WTC11 (cell line): ENCODE measurements around the gene DNASE1L3. TPM values are rescaled to one million over a fixed set of nuclear protein-coding genes. Genes with fewer than 3 reads are reported as not detected.

Experiments used
- ATAC-seq: fragments of 200-7000 bp; cut with Tn5 transposase; 2 replicates; pipeline ENCODE4 v1.10.0; 2021; ENCODE audit warnings: mild to moderate bottlenecking, moderate library complexity
- CTCF ChIA-PET: fragments of 300-600 bp; sonication (Branson Sonifier 250); formaldehyde crosslinking; loops from one replicate; lab custom pipeline; 2021; ENCODE audit warnings: antibody characterized with exemption; lab: Charles Lee
- POLR2A ChIA-PET: fragments of 350-600 bp; sonication (Branson Sonifier 250); formaldehyde crosslinking; loops from one replicate; lab custom pipeline; 2021; ENCODE audit warnings: antibody characterized with exemption; lab: Charles Lee
- DNase-seq: peaks from one replicate; pipeline ENCODE4 v3.0.0; 2021; ENCODE audit warnings: low spot score
- H3K27ac Mint-ChIP-seq: 2 replicates; pipeline ENCODE4 v1.8.0; 2021; ENCODE audit warnings: mixed read lengths
- H3K27me3 Mint-ChIP-seq: 2 replicates; pipeline ENCODE4 v1.8.0; 2021; ENCODE audit warnings: low read depth, mild to moderate bottlenecking, moderate library complexity, mixed read lengths
- H3K36me3 Mint-ChIP-seq: 2 replicates; pipeline ENCODE4 v1.8.0; 2021; ENCODE audit warnings: mixed read lengths
- H3K4me1 Mint-ChIP-seq: 2 replicates; pipeline ENCODE4 v1.8.0; 2022; ENCODE audit warnings: mixed read lengths
- H3K4me3 Mint-ChIP-seq: 2 replicates; pipeline ENCODE4 v1.8.0; 2021; ENCODE audit warnings: mild to moderate bottlenecking, moderate library complexity, mixed read lengths
- H3K9me3 Mint-ChIP-seq: 2 replicates; pipeline ENCODE4 v1.8.0; 2021; ENCODE audit warnings: mixed read lengths
- ATF3 ChIP-seq: sonication (generic); formaldehyde crosslinking; conservative IDR thresholded peaks from 2 replicates; pipeline ENCODE4 v1.8.1; 2022; ENCODE audit warnings: mild to moderate bottlenecking, missing genetic modification reagents
- ATF6 ChIP-seq: sonication (generic); formaldehyde crosslinking; IDR thresholded peaks from 2 replicates; pipeline ENCODE4 v1.8.1; 2023; ENCODE audit warnings: mild to moderate bottlenecking, missing genetic modification reagents
- CREM ChIP-seq: sonication (generic); formaldehyde crosslinking; IDR thresholded peaks from 2 replicates; pipeline ENCODE4 v1.8.1; 2022; ENCODE audit warnings: mild to moderate bottlenecking, missing genetic modification reagents, moderate library complexity
- CTCF ChIP-seq: fragments of 200-600 bp; IDR thresholded peaks from 2 replicates; pipeline ENCODE4 v1.8.0; 2022; ENCODE audit warnings: antibody characterized with exemption
- E2F4 ChIP-seq: sonication (generic); formaldehyde crosslinking; IDR thresholded peaks from 2 replicates; pipeline ENCODE4 v1.8.1; 2022; ENCODE audit warnings: low read depth, mild to moderate bottlenecking, moderate library complexity, missing genetic modification reagents, borderline replicate concordance
- EMX1 ChIP-seq: fragments of 250-450 bp; sonication (Bioruptor Pico); IDR thresholded peaks from 2 replicates; pipeline ENCODE4 v1.8.0; 2021; ENCODE audit warnings: mild to moderate bottlenecking
- FOXK1 ChIP-seq: sonication (generic); formaldehyde crosslinking; IDR thresholded peaks from 2 replicates; pipeline ENCODE4 v1.8.0; 2022; ENCODE audit warnings: mild to moderate bottlenecking, moderate library complexity, missing genetic modification reagents
- FOXP4 ChIP-seq: sonication (generic); formaldehyde crosslinking; IDR thresholded peaks from 2 replicates; pipeline ENCODE4 v1.8.0; 2022; ENCODE audit warnings: mild to moderate bottlenecking, missing genetic modification reagents
- IRF1 ChIP-seq: sonication (generic); formaldehyde crosslinking; IDR thresholded peaks from 2 replicates; pipeline ENCODE4 v1.8.0; 2023; ENCODE audit warnings: missing genetic modification reagents
- JUN ChIP-seq: sonication (generic); formaldehyde crosslinking; IDR thresholded peaks from 2 replicates; pipeline ENCODE4 v1.8.0; 2023; ENCODE audit warnings: mild to moderate bottlenecking, missing genetic modification reagents
- KAT7 ChIP-seq: sonication (generic); formaldehyde crosslinking; IDR thresholded peaks from 2 replicates; pipeline ENCODE4 v1.8.1; 2023; ENCODE audit warnings: missing genetic modification reagents, mild to moderate bottlenecking, borderline replicate concordance
- NFATC4 ChIP-seq: fragments of 250-450 bp; sonication (Bioruptor Pico); IDR thresholded peaks from 2 replicates; pipeline ENCODE4 v1.9.0; 2021; ENCODE audit warnings: mild to moderate bottlenecking
- PRRX2 ChIP-seq: fragments of 250-450 bp; sonication (Bioruptor Pico); IDR thresholded peaks from 2 replicates; pipeline ENCODE4 v1.8.0; 2021; ENCODE audit warnings: mild to moderate bottlenecking
- SOX15 ChIP-seq: fragments of 250-450 bp; sonication (Bioruptor Pico); IDR thresholded peaks from 2 replicates; pipeline ENCODE4 v1.9.0; 2021; ENCODE audit warnings: mild to moderate bottlenecking
- ZNF121 ChIP-seq: sonication (generic); formaldehyde crosslinking; IDR thresholded peaks from 2 replicates; pipeline ENCODE4 v1.8.0; 2023; ENCODE audit warnings: missing genetic modification reagents
- ZNF281 ChIP-seq: sonication (generic); formaldehyde crosslinking; IDR thresholded peaks from 2 replicates; pipeline ENCODE4 v1.8.0; 2023; ENCODE audit warnings: mild to moderate bottlenecking, missing genetic modification reagents
- ZNF396 ChIP-seq: fragments of 250-450 bp; sonication (Bioruptor Pico); IDR thresholded peaks from 2 replicates; pipeline ENCODE4 v1.8.0; 2021; ENCODE audit warnings: mild to moderate bottlenecking, moderate library complexity, borderline replicate concordance
- ZNF425 ChIP-seq: fragments of 250-450 bp; sonication (Bioruptor Pico); conservative IDR thresholded peaks from 2 replicates; pipeline ENCODE4 v1.9.0; 2021; ENCODE audit warnings: mild to moderate bottlenecking
- total RNA-seq: library from RNA; stranded (reverse); gene quantifications from 3 replicates; pipeline ENCODE4 v1.2.3, GENCODE V29; 2021

DNASE1L3 gene
- total RNA-seq, 1 experiment from 2014 or later, result not detected

GRCh38 chr3:58160399-58160798, 50.4 kb downstream of the DNASE1L3 start:
- Mint-ChIP-seq H3K4me1 (no peaks in the 10 kb centered on the region), H3K27me3 (no peaks in the 10 kb centered on the region), H3K27ac (no peak overlapping the region), H3K9me3 (no peaks in the 10 kb centered on the region), H3K4me3 (no peak overlapping the region), H3K36me3 (peaks cover 71% of the 10 kb centered on the region)
- ChIA-PET POLR2A (no interaction called here), CTCF (interaction anchor here (2.8 kb wide), 1 partner anchor 17 kb away, joined by 9 read pairs; no protein-coding TSS in a partner anchor)
- no peak for DNase-seq
- TF ChIP-seq ZNF121 (no peak), ZNF281 (no peak), NFATC4 (CRISPR knock-in tag) (no peak), IRF1 (CRISPR knock-in tag) (no peak), ZNF425 (CRISPR knock-in tag) (no peak), KAT7 (CRISPR knock-in tag) (no peak), JUN (CRISPR knock-in tag) (no peak), FOXK1 (CRISPR knock-in tag) (no peak), SOX15 (no peak), ATF6 (no peak), PRRX2 (CRISPR knock-in tag) (no peak)
- no peak for ATAC-seq

- Mint-ChIP-seq H3K9me3 (no peaks in the 10 kb centered on the region), H3K36me3 (peaks cover 68% of the 10 kb centered on the region), H3K27me3 (no peaks in the 10 kb centered on the region), H3K4me3 (no peak overlapping the region), H3K4me1 (no peaks in the 10 kb centered on the region), H3K27ac (no peak overlapping the region)
- DNase-seq (no peak), ATAC-seq (no peak)
- ChIA-PET POLR2A (no interaction called here), CTCF (interaction anchor here (1.3 to 1.7 kb wide), 2 partner anchors 9 to 15 kb away, joined by 3 to 10 read pairs; no protein-coding TSS in a partner anchor)
- TF ChIP-seq ATF3 (no peak), CTCF (no peak), ZNF396 (CRISPR knock-in tag) (no peak), CREM (CRISPR knock-in tag) (no peak), E2F4 (no peak), EMX1 (CRISPR knock-in tag) (no peak), FOXP4 (CRISPR knock-in tag) (no peak), NFATC4 (CRISPR knock-in tag) (no peak)
These were observed 52.2 kb downstream of the DNASE1L3 start for GRCh38 chr3:58158442-58159153.
